ENCODE data around the gene GRHL3. TPM values are rescaled to one million over a fixed set of nuclear protein-coding genes. Genes with fewer than 3 reads are reported as not detected.

GRHL3 gene
- total and polyA plus RNA-seq, 2 experiments from 2014 or later, result 2.7 to 6.9 TPM

GRCh38 chr1:24384251-24385090 lies 65.3 kb downstream of the GRHL3 start:
- Histone ChIP-seq H3K36me3 (replicated peaks; ENCODE audit: insufficient read depth, low read depth) (no peaks in the 10 kb centered on the region), H2AFZ (no peak overlapping the region), H3K79me2 (no peaks in the 10 kb centered on the region), H3K27me3 (no peaks in the 10 kb centered on the region), H3K4me1 (ENCODE audit: insufficient read depth) (peaks cover 4% of the 10 kb centered on the region), H3K9me2 (replicated peaks; ENCODE audit: insufficient read depth) (no peaks in the 10 kb centered on the region), H4K20me1 (ENCODE audit: insufficient read depth, poor library complexity, severe bottlenecking) (no peaks in the 10 kb centered on the region), H3K27ac (no peak overlapping the region), H3K4me3 (no peak overlapping the region), H3K4me2 (no peak overlapping the region), H3K9me3 (ENCODE audit: low read depth) (no peaks in the 10 kb centered on the region)
- WGBS (ENCODE audit: low lambda C conversion rate, missing lambda C conversion rate), result 89% methylated on average over 13 of the region's 13 CpGs
- TF ChIP-seq EZH2phosphoT487 (IDR thresholded peaks at IDR 0.05; ENCODE audit: low read depth, severe bottlenecking, unreplicated experiment) (no peak), EZH2 (IDR thresholded peaks at IDR 0.05; ENCODE audit: borderline replicate concordance) (no peak), CTCF (IDR thresholded peaks at IDR 0.05; ENCODE audit: poor library complexity) (no peak)
- no peak for DNase-seq (ENCODE audit: low spot score)

- Histone ChIP-seq H3K27me3 (no peaks in the 10 kb centered on the region), H2AFZ (no peak overlapping the region), H4K20me1 (ENCODE audit: insufficient read depth, poor library complexity, severe bottlenecking) (no peaks in the 10 kb centered on the region), H3K27ac (no peak overlapping the region), H3K36me3 (replicated peaks; ENCODE audit: insufficient read depth, low read depth) (no peaks in the 10 kb centered on the region), H3K4me1 (ENCODE audit: insufficient read depth) (peaks cover 3% of the 10 kb centered on the region), H3K4me3 (no peak overlapping the region), H3K79me2 (no peaks in the 10 kb centered on the region), H3K9me2 (replicated peaks; ENCODE audit: insufficient read depth) (no peaks in the 10 kb centered on the region), H3K9me3 (ENCODE audit: low read depth) (no peaks in the 10 kb centered on the region), H3K4me2 (no peak overlapping the region)
- DNase-seq (ENCODE audit: low spot score), result no peak
- 85% methylated on average over 12 of the region's 12 CpGs for WGBS (ENCODE audit: low lambda C conversion rate, missing lambda C conversion rate)
- TF ChIP-seq EZH2 (IDR thresholded peaks at IDR 0.05; ENCODE audit: borderline replicate concordance) (no peak), EZH2phosphoT487 (IDR thresholded peaks at IDR 0.05; ENCODE audit: low read depth, severe bottlenecking, unreplicated experiment) (no peak), CTCF (IDR thresholded peaks at IDR 0.05; ENCODE audit: poor library complexity) (peak; percentile 30)
Observed at GRCh38 chr1:24385160-24385940, 66.2 kb downstream of the GRHL3 start.

- no peak for DNase-seq (ENCODE audit: low spot score)
- no peaks in the 10 kb centered on the region for H3K36me3 ChIP-seq (replicated peaks; ENCODE audit: insufficient read depth, low read depth)
- 80% methylated on average over 9 of the region's 9 CpGs for WGBS (ENCODE audit: low lambda C conversion rate, missing lambda C conversion rate)
- no peaks in the 10 kb centered on the region for H3K79me2 ChIP-seq
- no peaks in the 10 kb centered on the region for H3K4me1 ChIP-seq (ENCODE audit: insufficient read depth)
- TF ChIP-seq EZH2phosphoT487 (IDR thresholded peaks at IDR 0.05; ENCODE audit: low read depth, severe bottlenecking, unreplicated experiment), result no peak
- no peak overlapping the region for H3K27ac ChIP-seq
- no peak overlapping the region for H3K4me3 ChIP-seq
- H3K4me2 ChIP-seq, result no peak overlapping the region
- no peaks in the 10 kb centered on the region for H4K20me1 ChIP-seq (ENCODE audit: insufficient read depth, poor library complexity, severe bottlenecking)
- no peaks in the 10 kb centered on the region for H3K27me3 ChIP-seq
- no peak overlapping the region for H2AFZ ChIP-seq
- H3K9me3 ChIP-seq (ENCODE audit: low read depth), result no peaks in the 10 kb centered on the region
- no peaks in the 10 kb centered on the region for H3K9me2 ChIP-seq (replicated peaks; ENCODE audit: insufficient read depth)
Observed at GRCh38 chr1:24386241-24386640, 67.1 kb downstream of the GRHL3 start.

DNA sequence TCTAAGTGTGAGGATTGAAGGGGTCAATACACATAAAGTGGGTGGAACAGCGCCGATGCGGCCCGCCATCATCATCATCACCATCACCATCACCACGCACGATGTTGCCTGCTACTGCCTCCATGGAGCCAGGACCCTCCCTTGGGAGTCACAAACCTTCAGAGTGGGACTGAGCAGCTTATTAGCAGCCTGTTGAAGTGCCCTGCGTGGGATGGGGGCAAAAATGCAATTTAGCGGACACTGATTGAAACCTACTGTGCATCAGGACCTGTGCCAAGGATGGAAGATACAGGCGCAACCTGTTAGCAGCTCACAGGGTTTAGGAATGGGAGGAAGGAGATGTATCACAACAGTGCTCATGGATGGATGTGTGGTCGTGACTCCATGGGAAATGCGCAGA lies 67.8 kb downstream of the GRHL3 start:
- H3K27ac ChIP-seq, result no peak overlapping the region
- WGBS (ENCODE audit: low lambda C conversion rate, missing lambda C conversion rate), result 95% methylated on average over 11 of the region's 11 CpGs
- no peaks in the 10 kb centered on the region for H3K9me2 ChIP-seq (replicated peaks; ENCODE audit: insufficient read depth)
- H3K4me3 ChIP-seq, result no peak overlapping the region
- no peak for DNase-seq (ENCODE audit: low spot score)
- no peaks in the 10 kb centered on the region for H3K36me3 ChIP-seq (replicated peaks; ENCODE audit: insufficient read depth, low read depth)
- no peak overlapping the region for H2AFZ ChIP-seq
- H3K4me2 ChIP-seq, result no peak overlapping the region
- H3K4me1 ChIP-seq (ENCODE audit: insufficient read depth), result no peaks in the 10 kb centered on the region
- no peaks in the 10 kb centered on the region for H4K20me1 ChIP-seq (ENCODE audit: insufficient read depth, poor library complexity, severe bottlenecking)
- no peak for TF ChIP-seq CTCF (IDR thresholded peaks at IDR 0.05; ENCODE audit: poor library complexity)
- no peak for TF ChIP-seq EZH2 (IDR thresholded peaks at IDR 0.05; ENCODE audit: borderline replicate concordance)
- no peak for TF ChIP-seq EZH2phosphoT487 (IDR thresholded peaks at IDR 0.05; ENCODE audit: low read depth, severe bottlenecking, unreplicated experiment)
- H3K27me3 ChIP-seq, result no peaks in the 10 kb centered on the region
- H3K79me2 ChIP-seq, result no peaks in the 10 kb centered on the region
- H3K9me3 ChIP-seq (ENCODE audit: low read depth), result no peaks in the 10 kb centered on the region

Measured in hepatocyte (in vitro differentiated cells).